IMR-90 (cell line): Measurements from ENCODE around the gene RABGAP1. TPM values are rescaled to one million over a fixed set of nuclear protein-coding genes. Genes with fewer than 3 reads are reported as not detected.

ENCODE experiments used
- ATAC-seq: fragments of 200-7000 bp; cut with Tn5 transposase; 2 replicates; pipeline ENCODE4 v1.9.1; 2020; ENCODE audit warnings: low read depth, mild to moderate bottlenecking, moderate library complexity
- BruUV-seq: library from RNA; stranded (reverse); fragments of 400-500 nt; replicated peaks from 2 replicates; lab custom pipeline; 2021; lab: Mats Ljungman, UMichigan
- CTCF ChIA-PET: fragments of 300-600 bp; formaldehyde crosslinking; extraction: SDS; loops from one replicate; lab custom pipeline; 2021; ENCODE audit warnings: antibody characterized with exemption; lab: Yijun Ruan, JAX
- POLR2A ChIA-PET: fragments of 300-600 bp; sonication (Branson Sonifier 250); formaldehyde crosslinking; loops from one replicate; lab custom pipeline; 2022; ENCODE audit warnings: antibody characterized with exemption; ENCODE audit not compliant: unreplicated experiment; lab: Charles Lee
- DNase-seq: peaks from one replicate; pipeline ENCODE4 v3.0.0; 2013
- H2AFZ ChIP-seq: replicated peaks from 2 replicates; pipeline ENCODE3; 2013; ENCODE audit warnings: low read length, mild to moderate bottlenecking; ENCODE audit not compliant: poor library complexity
- H2AK5ac ChIP-seq: 2 replicates; pipeline ENCODE4 v1.6.1; 2013; ENCODE audit warnings: low read depth, low read length, inconsistent platforms
- H2AK9ac ChIP-seq: replicated peaks from 2 replicates; pipeline ENCODE3; 2013; ENCODE audit warnings: mild to moderate bottlenecking, low read depth, low read length, moderate library complexity; ENCODE audit not compliant: poor library complexity
- H2BK120ac ChIP-seq: 2 replicates; pipeline ENCODE4 v1.6.1; 2013; ENCODE audit warnings: low read depth, low read length, inconsistent platforms
- H2BK15ac ChIP-seq: 3 replicates; pipeline ENCODE4 v1.6.1; 2013; ENCODE audit warnings: low read depth, low read length, inconsistent platforms
- H2BK20ac ChIP-seq: 2 replicates; pipeline ENCODE4 v1.6.1; 2013; ENCODE audit warnings: low read depth, mild to moderate bottlenecking, inconsistent platforms, low read length, moderate library complexity
- H2BK5ac ChIP-seq: 2 replicates; pipeline ENCODE4 v1.6.1; 2013; ENCODE audit warnings: mild to moderate bottlenecking, low read depth, low read length, inconsistent platforms; ENCODE audit not compliant: poor library complexity, severe bottlenecking
- H3K14ac ChIP-seq: replicated peaks from 2 replicates; pipeline ENCODE4 v1.6.1; 2013; ENCODE audit warnings: low read depth, low read length, inconsistent platforms
- H3K18ac ChIP-seq: 2 replicates; pipeline ENCODE4 v1.6.1; 2013; ENCODE audit warnings: low read depth, low read length, control low read depth
- H3K23ac ChIP-seq: 2 replicates; pipeline ENCODE4 v1.6.1; 2013; ENCODE audit warnings: low read depth, low read length, inconsistent platforms
- H3K27ac ChIP-seq: 2 replicates; pipeline ENCODE4 v1.5.1; 2013; ENCODE audit warnings: mild to moderate bottlenecking, control low read depth, low read length; ENCODE audit not compliant: insufficient read depth
- H3K27me3 ChIP-seq: 2 replicates; pipeline ENCODE4 v1.6.1; 2013; ENCODE audit warnings: low read length; ENCODE audit not compliant: control insufficient read depth, insufficient read depth
- H3K36me3 ChIP-seq: 2 replicates; pipeline ENCODE4 v1.6.1; 2013; ENCODE audit warnings: low read length, mixed read lengths; ENCODE audit not compliant: control insufficient read depth, insufficient read depth
- H3K4ac ChIP-seq: 2 replicates; pipeline ENCODE4 v1.6.1; 2013; ENCODE audit warnings: low read depth, low read length, inconsistent platforms
- H3K4me1 ChIP-seq: 2 replicates; pipeline ENCODE4 v1.6.1; 2013; ENCODE audit warnings: low read length, mixed read lengths; ENCODE audit not compliant: control insufficient read depth, insufficient read depth
- H3K4me2 ChIP-seq: 2 replicates; pipeline ENCODE4 v1.6.1; 2013; ENCODE audit warnings: low read depth, mild to moderate bottlenecking, control low read depth, low read length, moderate library complexity
- H3K4me3 ChIP-seq: 2 replicates; pipeline ENCODE4 v1.5.1; 2013; ENCODE audit warnings: low read depth, mild to moderate bottlenecking, control low read depth, low read length, moderate library complexity; ENCODE audit not compliant: insufficient read depth
- H3K56ac ChIP-seq: 2 replicates; pipeline ENCODE4 v1.6.1; 2013; ENCODE audit warnings: low read length, inconsistent platforms; ENCODE audit not compliant: insufficient read depth; ENCODE audit errors: extremely low read depth
- H3K79me1 ChIP-seq, 2 experiments: 2 replicates each; pipeline ENCODE4 v1.6.1; 2013; ENCODE audit warnings: low read length in 2 of 2, inconsistent platforms in 1 of 2, low read depth in 1 of 2
- H3K9ac ChIP-seq: 2 replicates; pipeline ENCODE4 v1.6.1; 2013; ENCODE audit warnings: low read depth, low read length, control low read depth
- H3K9me1 ChIP-seq: 2 replicates; pipeline ENCODE4 v1.6.1; 2013; ENCODE audit warnings: low read length, inconsistent platforms; ENCODE audit not compliant: insufficient read depth
- H3K9me3 ChIP-seq: 2 replicates; pipeline ENCODE4 v1.6.1; 2013; ENCODE audit warnings: low read length; ENCODE audit not compliant: control insufficient read depth, insufficient read depth
- H4K20me1 ChIP-seq: 2 replicates; pipeline ENCODE4 v1.6.1; 2013; ENCODE audit warnings: low read length, inconsistent platforms; ENCODE audit not compliant: insufficient read depth
- H4K5ac ChIP-seq: 2 replicates; pipeline ENCODE4 v1.6.1; 2013; ENCODE audit warnings: mild to moderate bottlenecking, low read depth, low read length, control low read depth
- H4K8ac ChIP-seq, 2 experiments: 2 replicates each; pipeline ENCODE4 v1.6.1; 2013; ENCODE audit warnings: low read depth in 2 of 2, low read length in 2 of 2, control low read depth in 1 of 2, inconsistent platforms in 1 of 2
- H4K91ac ChIP-seq: 2 replicates; pipeline ENCODE4 v1.6.1; 2013; ENCODE audit warnings: low read depth, low read length, inconsistent platforms; ENCODE audit not compliant: insufficient read depth
- MAFK ChIP-seq: IDR thresholded peaks from 2 replicates; pipeline ENCODE4 v1.6.1; 2012; ENCODE audit warnings: low read depth, low read length, improper control_type of control experiment
- NFE2L2 ChIP-seq: fragments of 150-350 bp; IDR thresholded peaks from 2 replicates; pipeline ENCODE4 v1.6.1; 2016; ENCODE audit warnings: low read depth, mild to moderate bottlenecking, low read length
- WGBS, 2 experiments: methylation state at CpG; one replicate each; pipeline versions ENCODE4 v1.1.5 to v1.1.7; 2013; ENCODE audit warnings: missing lambda C conversion rate in 2 of 2; ENCODE audit not compliant: insufficient read length in 1 of 2; ENCODE audit errors: extremely low coverage in 2 of 2; 5-methylcytosine and 5-hydroxymethylcytosine counted together
- dilution Hi-C: fragments of 300-500 bp; cut with HindIII; formaldehyde crosslinking; loops from one replicate; pipeline ENCODE4 v1.14.3; 2018; ENCODE audit warnings: low sequenced_read_pairs; ENCODE audit not compliant: unreplicated experiment
- in situ Hi-C: fragments of 300-500 bp; cut with MboI; formaldehyde crosslinking; loops from 3 replicates; pipeline ENCODE4 v1.14.3; 2019; ENCODE audit warnings: low sequenced_read_pairs, inconsistent platforms, mixed read lengths
- intact Hi-C: fragments of 100-400 bp; cut with micrococcal nuclease; formaldehyde crosslinking; loops from 2 replicates; pipeline ENCODE4 v1.10.0; 2022
- polyA plus RNA-seq, 3 experiments: library from polyadenylated mRNA; depleted of rRNA; stranded (reverse); fragments of >200 nt; gene quantifications; 2 replicates each; pipeline ENCODE4 v1.2.3, GENCODE V29; 2012; ENCODE audit warnings: low replicate concordance in 1 of 3
- total RNA-seq: library from RNA; depleted of rRNA; stranded (reverse); fragments of >200 nt; gene quantifications from 2 replicates; pipeline ENCODE4 v1.2.3, GENCODE V29; 2012
- TF ChIP-seq, protein P1 (sequence below): fragments of 150-350 bp; IDR thresholded peaks from 2 replicates; pipeline ENCODE4 v1.6.1; 2016; ENCODE audit warnings: low read depth, mild to moderate bottlenecking, low read length, moderate library complexity, borderline replicate concordance

RABGAP1 gene
- total and polyA plus RNA-seq, 2 of the 4 experiments (the other 2 are of a cell fraction): 20.0 to 53.9 TPM

DNA sequence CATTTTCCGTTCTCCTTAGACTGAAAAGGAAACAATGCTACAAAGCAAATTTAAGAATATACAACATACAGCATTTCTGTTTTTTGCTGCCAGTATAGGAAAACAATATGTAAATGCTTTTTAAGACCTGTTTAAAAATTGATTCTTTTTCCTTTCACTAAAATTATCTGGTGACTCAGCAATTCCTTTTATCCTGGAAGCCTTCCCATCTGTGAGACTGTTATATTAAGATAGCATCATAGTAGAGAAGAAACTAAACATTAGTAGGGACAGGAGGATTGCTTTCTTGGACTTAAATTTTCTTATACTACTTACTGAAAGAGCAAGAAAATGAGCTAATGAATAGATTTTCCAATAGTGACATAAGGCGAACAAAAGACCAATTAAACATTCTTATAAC is 62.6 kb downstream of the RABGAP1 start:
- no peaks in the 10 kb centered on the region for H4K20me1 ChIP-seq
- dilution Hi-C loops (no loop called here), intact Hi-C loops (loop anchor here (10.0 kb wide), 1 partner anchor 351 kb away; the partner anchor contains the start of gene CRB2), in situ Hi-C loops (no loop called here)
- no peak overlapping the region for H3K4ac ChIP-seq
- no peak overlapping the region for H2BK5ac ChIP-seq
- no CpG with 5 or more reads among the region's 2 CpGs for WGBS, 2 experiments
- no peak overlapping the region for H3K9ac ChIP-seq
- peak; percentile 93 for TF ChIP-seq NFE2L2
- peak; percentile 97 for TF ChIP-seq MAFK
- TF ChIP-seq, protein P1, sequence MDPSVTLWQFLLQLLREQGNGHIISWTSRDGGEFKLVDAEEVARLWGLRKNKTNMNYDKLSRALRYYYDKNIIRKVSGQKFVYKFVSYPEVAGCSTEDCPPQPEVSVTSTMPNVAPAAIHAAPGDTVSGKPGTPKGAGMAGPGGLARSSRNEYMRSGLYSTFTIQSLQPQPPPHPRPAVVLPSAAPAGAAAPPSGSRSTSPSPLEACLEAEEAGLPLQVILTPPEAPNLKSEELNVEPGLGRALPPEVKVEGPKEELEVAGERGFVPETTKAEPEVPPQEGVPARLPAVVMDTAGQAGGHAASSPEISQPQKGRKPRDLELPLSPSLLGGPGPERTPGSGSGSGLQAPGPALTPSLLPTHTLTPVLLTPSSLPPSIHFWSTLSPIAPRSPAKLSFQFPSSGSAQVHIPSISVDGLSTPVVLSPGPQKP: no peak
- no peaks in the 10 kb centered on the region for H3K27me3 ChIP-seq
- no peak overlapping the region for H4K91ac ChIP-seq
- no peak overlapping the region; the same call in 1 of the 2 replicates for H3K27ac ChIP-seq
- H4K5ac ChIP-seq: no peak overlapping the region
- H2AK5ac ChIP-seq: no peak overlapping the region
- BruUV-seq: no TSS peak
- DNase-seq (peak; percentile 61), ATAC-seq (peak; percentile 67)
- no peak overlapping the region for H3K56ac ChIP-seq
- ChIA-PET POLR2A (no interaction called here), CTCF (interaction anchor here (0.6 to 1.0 kb wide), 3 partner anchors 13 to 347 kb away, joined by 3 to 4 read pairs (median 3); no protein-coding TSS in a partner anchor)
- H3K9me3 ChIP-seq: no peaks in the 10 kb centered on the region
- no peak overlapping the region; a peak in 1 of 4 replicates for H4K8ac ChIP-seq
- no peak overlapping the region for H2BK120ac ChIP-seq
- no peak overlapping the region for H3K18ac ChIP-seq
- H3K4me2 ChIP-seq: no peak overlapping the region
- H3K4me3 ChIP-seq: no peak overlapping the region
- H3K36me3 ChIP-seq: peaks cover 12% of the 10 kb centered on the region; the same call in 1 of the 2 replicates
- H3K23ac ChIP-seq: no peak overlapping the region
- H2AK9ac ChIP-seq: no peak overlapping the region
- H3K14ac ChIP-seq: no peak overlapping the region
- H3K9me1 ChIP-seq: no peaks in the 10 kb centered on the region
- no peak overlapping the region for H2BK15ac ChIP-seq
- H3K79me1 ChIP-seq: peaks cover 5 to 7% of the 10 kb centered on the region in 2 experiments; a peak in 3 of 4 replicates
- H2BK20ac ChIP-seq: no peak overlapping the region
- no peak overlapping the region for H2AFZ ChIP-seq
- H3K4me1 ChIP-seq: peaks cover 5% of the 10 kb centered on the region; the same call in 1 of the 2 replicates
